Adipocyte (in vitro differentiated cells): ENCODE measurements around the gene FAM3D.

Experiments
- DNase-seq: peaks from one replicate; pipeline ENCODE4 v3.0.0-alpha.2; 2015; ENCODE audit warnings: low read depth
- H3K27me3 ChIP-seq: replicated peaks from 2 replicates; pipeline ENCODE4 v1.7.0; 2013; ENCODE audit warnings: mild to moderate bottlenecking, low read length, moderate library complexity; ENCODE audit not compliant: control insufficient read depth, insufficient read depth
- H3K36me3 ChIP-seq: 2 replicates; pipeline ENCODE4 v1.7.0; 2013; ENCODE audit warnings: low read length, mild to moderate bottlenecking, moderate library complexity; ENCODE audit not compliant: control insufficient read depth, insufficient read depth, severe bottlenecking
- H3K4me1 ChIP-seq: 2 replicates; pipeline ENCODE4 v1.7.0; 2013; ENCODE audit warnings: mild to moderate bottlenecking, low read length, moderate library complexity; ENCODE audit not compliant: control insufficient read depth, insufficient read depth
- H3K4me3 ChIP-seq: 2 replicates; pipeline ENCODE4 v1.7.0; 2013; ENCODE audit warnings: mild to moderate bottlenecking, low read length, moderate library complexity
- H3K9ac ChIP-seq: 2 replicates; pipeline ENCODE4 v1.7.0; 2013; ENCODE audit warnings: mild to moderate bottlenecking, low read length, moderate library complexity
- H3K9me3 ChIP-seq: 2 replicates; pipeline ENCODE4 v1.7.0; 2013; ENCODE audit warnings: mild to moderate bottlenecking, low read length, moderate library complexity; ENCODE audit not compliant: control insufficient read depth

FAM3D gene

DNA sequence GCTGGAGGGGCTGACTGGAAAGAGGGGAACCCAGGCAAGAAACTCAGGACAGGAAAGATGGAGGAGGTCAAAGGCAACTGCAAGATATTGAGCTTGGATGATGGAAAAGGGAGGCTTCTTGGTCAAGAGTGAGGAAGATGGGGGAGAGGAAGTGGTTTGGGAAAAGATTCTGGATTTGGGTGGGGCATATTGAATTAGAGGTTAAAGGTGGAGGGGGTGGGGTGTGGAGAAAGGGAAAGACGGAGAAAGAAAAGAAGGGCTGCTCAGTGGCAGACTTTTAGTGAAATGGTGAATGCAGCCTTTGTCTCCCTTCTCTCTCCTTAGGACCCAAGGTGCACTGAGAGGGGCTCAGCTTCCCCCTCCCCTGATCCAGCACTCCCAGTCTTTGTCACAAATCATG is 655 bp upstream of the FAM3D start:
- H3K36me3 ChIP-seq, result no peaks in the 10 kb centered on the region
- H3K4me3 ChIP-seq, result no peak overlapping the region
- no peaks in the 10 kb centered on the region for H3K4me1 ChIP-seq
- H3K9me3 ChIP-seq, result no peaks in the 10 kb centered on the region
- H3K9ac ChIP-seq, result no peak overlapping the region
- peaks cover 18% of the 10 kb centered on the region for H3K27me3 ChIP-seq
- DNase-seq, result no peak

DNA sequence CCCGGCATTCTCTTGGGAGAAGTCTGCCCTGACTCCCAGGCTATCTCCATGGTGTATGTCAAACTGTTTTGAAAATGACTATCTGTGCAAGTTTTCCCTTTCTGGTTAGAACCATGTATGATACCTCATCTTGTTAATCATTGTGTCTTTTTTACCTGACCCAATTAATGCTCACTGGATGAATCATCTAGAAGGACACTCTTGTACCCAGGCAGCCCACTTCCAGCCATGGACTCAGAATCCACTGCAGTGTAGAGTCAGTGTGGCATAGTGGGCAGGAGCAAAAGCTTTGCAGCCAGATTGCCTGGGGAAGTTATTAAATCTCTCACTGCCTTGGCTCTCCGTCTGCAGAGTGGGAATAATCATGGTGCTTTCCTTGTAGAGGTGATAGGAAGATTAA is 1.2 kb downstream of the FAM3D start:
- H3K27me3 ChIP-seq, result peaks cover 18% of the 10 kb centered on the region
- no peaks in the 10 kb centered on the region for H3K9me3 ChIP-seq
- DNase-seq, result no peak
- H3K36me3 ChIP-seq, result no peaks in the 10 kb centered on the region
- no peaks in the 10 kb centered on the region for H3K4me1 ChIP-seq
- no peak overlapping the region for H3K9ac ChIP-seq
- H3K4me3 ChIP-seq, result no peak overlapping the region

DNA sequence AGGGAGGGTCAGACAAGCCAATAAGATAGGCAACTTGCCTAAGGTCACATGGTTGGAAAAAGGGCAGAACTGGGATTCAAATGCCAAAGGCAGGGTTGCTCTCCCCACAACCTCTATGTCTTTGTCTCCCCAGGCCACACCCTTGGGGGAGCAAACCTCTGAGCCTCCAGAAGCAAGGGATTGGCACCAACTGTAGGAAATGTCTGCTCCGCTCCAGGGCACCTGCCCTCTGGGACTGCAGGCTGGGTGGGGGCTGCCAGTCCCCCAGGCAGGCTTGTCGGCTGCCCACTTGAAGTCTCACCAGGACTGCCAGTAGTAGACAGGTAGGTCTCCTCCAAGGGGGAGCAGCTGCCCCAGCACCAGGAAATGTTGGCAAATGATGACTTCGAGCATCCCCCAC is 2.0 kb downstream of the FAM3D start:
- no peaks in the 10 kb centered on the region for H3K9me3 ChIP-seq

DNA sequence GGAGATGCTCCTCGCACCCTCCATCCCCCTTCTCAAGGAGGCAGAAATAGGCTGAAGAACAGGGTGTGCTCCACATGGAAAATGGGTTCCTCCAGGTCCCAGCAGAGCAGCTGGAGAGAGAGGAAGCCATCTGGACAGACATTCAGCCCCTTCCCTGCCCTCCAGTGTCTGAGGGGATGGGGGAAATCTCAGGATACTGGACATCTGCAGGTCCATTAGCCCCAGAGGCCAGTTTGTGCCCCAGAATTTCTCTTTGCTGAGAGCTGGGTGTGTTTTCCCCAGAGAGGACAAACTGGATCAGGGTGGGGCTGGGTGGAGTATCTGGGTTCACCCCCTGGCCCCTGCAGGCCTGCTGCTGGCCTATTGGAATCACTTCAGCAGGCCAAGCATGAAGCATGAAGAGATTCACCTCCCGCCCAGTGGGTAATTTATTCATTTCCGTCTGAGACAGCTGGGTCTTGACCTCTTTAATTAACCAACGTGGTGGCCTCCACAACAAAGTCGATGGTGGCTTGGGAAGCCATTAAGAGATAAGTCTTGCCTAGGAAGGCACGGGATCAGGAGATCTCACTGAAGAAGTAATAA is 4.6 kb downstream of the FAM3D start:
- Histone ChIP-seq H3K9me3 (no peaks in the 10 kb centered on the region), H3K27me3 (peaks cover 17% of the 10 kb centered on the region), H3K36me3 (no peaks in the 10 kb centered on the region), H3K9ac (no peak overlapping the region), H3K4me1 (no peaks in the 10 kb centered on the region), H3K4me3 (no peak overlapping the region)
- no peak for DNase-seq

More for the DNA sequence above, 2.0 kb downstream of the FAM3D start:
- Histone ChIP-seq H3K4me3 (no peak overlapping the region), H3K9ac (no peak overlapping the region), H3K27me3 (peaks cover 18% of the 10 kb centered on the region), H3K36me3 (no peaks in the 10 kb centered on the region), H3K4me1 (no peaks in the 10 kb centered on the region)
- no peak for DNase-seq

DNA sequence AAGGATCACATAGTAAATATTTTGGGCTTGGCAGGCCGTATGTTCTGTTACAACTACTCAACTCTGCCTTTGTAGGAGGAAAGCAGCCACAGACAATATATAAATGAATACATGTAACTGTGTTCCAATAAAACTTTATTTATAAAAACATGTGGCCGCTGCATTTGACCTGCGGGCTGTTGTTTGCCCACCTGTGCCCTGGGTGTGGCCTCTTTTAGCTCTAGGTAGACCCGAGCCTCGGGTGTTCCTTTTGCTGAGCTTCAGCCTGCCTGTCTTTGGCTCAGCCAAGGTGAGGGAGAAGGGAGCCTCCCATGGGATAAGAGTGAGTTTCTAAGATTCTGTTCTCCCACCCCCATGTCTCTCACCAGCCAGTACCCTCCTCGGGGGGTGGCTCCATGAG is 5.6 kb downstream of the FAM3D start:
- Histone ChIP-seq H3K9me3 (no peaks in the 10 kb centered on the region), H3K36me3 (no peaks in the 10 kb centered on the region), H3K9ac (no peak overlapping the region), H3K4me3 (no peak overlapping the region), H3K4me1 (no peaks in the 10 kb centered on the region), H3K27me3 (peaks cover 26% of the 10 kb centered on the region)
- no peak for DNase-seq

DNA sequence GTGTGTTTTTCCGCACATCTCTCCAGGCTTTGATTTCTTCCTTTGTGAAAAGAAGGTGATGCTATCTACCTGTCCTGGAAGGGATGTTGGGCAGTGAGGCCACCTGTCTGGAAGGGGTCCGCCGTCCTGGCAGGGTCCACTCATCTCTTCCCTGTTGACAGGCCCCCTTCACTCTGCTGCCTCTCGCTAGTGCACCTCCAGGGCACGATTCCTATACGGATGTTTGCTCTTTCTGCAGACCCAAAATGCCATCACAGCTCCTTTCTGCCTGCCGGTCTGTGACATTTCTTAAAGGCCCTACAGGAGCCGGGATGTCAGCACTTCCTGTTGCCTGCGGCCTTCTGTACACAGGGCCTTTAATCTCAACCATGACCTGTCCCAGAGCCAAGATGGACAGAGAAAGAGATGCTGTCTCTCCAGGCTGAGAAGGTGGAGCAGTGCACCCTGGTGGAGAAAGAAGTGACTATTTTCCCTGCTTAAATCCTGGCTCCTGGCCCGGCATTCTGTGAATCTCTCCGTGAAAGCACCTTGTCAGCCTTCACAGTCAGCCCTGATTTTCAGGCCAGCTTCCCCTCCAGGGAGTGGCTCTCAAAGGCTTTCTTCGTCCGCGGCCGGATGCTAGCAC is 7.4 kb downstream of the FAM3D start:
- no peaks in the 10 kb centered on the region for H3K9me3 ChIP-seq
- no peak overlapping the region for H3K9ac ChIP-seq
- no peaks in the 10 kb centered on the region for H3K36me3 ChIP-seq
- DNase-seq, result peak; percentile 41
- H3K4me3 ChIP-seq, result no peak overlapping the region
- no peaks in the 10 kb centered on the region for H3K4me1 ChIP-seq
- H3K27me3 ChIP-seq, result peaks cover 34% of the 10 kb centered on the region

DNA sequence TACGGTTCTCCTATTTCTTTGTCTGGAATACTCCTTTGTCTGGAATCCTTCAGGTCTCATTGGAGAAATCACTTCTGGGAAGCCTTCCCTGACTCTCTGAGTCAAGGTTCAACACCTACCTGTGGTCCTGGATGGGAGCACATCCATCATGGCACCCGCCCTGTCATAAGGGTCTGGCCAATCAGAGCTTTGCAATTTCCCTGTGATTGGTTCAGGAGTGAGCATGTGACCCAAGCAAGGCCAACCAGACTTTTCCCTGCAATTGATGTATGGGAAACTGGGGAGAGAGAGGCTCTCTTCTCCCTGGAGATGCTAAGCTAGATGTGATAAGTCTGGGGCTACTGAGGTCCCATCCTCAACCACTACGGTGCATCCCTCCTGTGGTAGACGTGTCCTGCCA is 8.1 kb downstream of the FAM3D start:
- H3K9me3 ChIP-seq, result no peaks in the 10 kb centered on the region
- no peak for DNase-seq
- no peak overlapping the region for H3K9ac ChIP-seq
- no peaks in the 10 kb centered on the region for H3K36me3 ChIP-seq
- H3K27me3 ChIP-seq, result peaks cover 41% of the 10 kb centered on the region
- no peaks in the 10 kb centered on the region for H3K4me1 ChIP-seq
- no peak overlapping the region for H3K4me3 ChIP-seq

DNA sequence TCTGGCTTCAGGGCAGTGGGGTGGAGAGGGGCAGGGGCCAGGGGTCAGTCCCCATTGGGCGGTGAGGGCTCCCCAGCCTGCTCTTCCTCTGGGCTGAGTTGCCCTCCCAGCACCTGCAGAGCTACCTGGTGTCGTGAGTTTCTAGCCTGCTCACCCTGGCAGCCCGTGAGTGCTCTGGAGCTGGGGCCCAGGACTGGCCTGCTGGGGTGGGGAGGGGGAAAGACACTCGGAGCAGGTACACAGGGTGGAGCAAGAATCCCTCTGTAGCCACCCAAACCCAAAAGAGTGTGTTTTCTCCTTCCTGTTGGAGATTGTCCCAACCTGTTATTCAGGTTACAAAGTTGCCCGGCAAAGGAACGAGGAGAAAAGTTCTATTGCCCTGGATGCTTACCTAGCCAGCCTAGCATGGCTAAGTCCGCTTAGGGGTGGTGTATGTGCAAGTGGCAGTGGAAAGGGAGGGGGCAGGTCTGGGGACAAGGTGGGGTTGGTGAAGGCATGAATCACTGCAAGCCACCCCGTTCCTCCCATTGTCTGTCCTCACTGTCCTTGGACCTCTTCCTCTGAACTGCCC is 8.9 kb downstream of the FAM3D start:
- H3K4me3 ChIP-seq, result no peak overlapping the region
- no peaks in the 10 kb centered on the region for H3K9me3 ChIP-seq
- H3K27me3 ChIP-seq, result peaks cover 48% of the 10 kb centered on the region
- no peaks in the 10 kb centered on the region for H3K36me3 ChIP-seq
- no peak overlapping the region for H3K9ac ChIP-seq
- no peaks in the 10 kb centered on the region for H3K4me1 ChIP-seq
- DNase-seq, result no peak

DNA sequence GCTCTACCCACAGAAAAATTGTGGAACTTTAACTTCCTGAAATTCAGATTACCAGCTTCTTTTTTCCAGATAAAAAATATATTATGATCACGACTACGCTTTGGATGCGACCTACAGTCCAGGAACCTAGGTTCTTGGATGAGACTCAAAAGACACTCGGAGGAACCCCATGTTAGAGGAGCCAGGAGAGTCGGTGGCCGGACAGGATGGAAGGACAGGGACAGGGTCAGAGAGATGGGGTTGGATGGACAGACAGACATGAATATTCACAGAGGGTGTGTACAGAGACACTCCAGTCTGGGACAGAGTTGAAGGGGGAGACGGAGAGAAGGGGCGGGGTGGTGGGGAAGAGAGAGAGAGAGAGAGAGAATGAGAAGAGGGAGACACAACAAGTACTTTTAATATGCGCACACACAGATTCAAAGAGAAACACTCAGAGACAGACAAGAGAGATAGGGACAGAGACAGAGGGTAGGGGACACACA is 9.5 kb downstream of the FAM3D start:
- Histone ChIP-seq H3K27me3 (peaks cover 48% of the 10 kb centered on the region), H3K9ac (no peak overlapping the region)

DNA sequence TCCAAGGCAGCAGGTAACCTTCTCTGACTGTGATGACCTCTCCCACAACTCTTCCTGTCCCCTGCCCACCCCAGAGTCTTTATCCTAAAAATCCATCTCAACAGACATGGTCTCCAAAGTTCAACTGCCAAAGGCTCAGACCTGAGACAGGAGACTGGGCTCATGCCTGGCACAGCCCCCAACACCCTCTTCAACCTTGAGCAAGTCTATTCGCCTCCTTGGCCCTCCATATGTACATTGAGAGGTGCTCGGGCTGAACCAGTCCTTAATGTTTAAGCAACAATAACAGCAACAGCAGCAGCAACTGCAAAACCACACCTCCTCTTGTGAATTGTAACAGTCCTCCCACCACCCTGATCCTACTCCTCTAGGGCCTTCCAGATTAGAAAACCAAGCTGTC is 9.9 kb downstream of the FAM3D start:
- Histone ChIP-seq H3K4me3 (no peak overlapping the region), H3K9me3 (no peaks in the 10 kb centered on the region), H3K4me1 (no peaks in the 10 kb centered on the region), H3K9ac (no peak overlapping the region), H3K36me3 (no peaks in the 10 kb centered on the region), H3K27me3 (peaks cover 48% of the 10 kb centered on the region)
- DNase-seq, result no peak

More for the DNA sequence above, 9.5 kb downstream of the FAM3D start:
- Histone ChIP-seq H3K36me3 (no peaks in the 10 kb centered on the region), H3K4me3 (no peak overlapping the region), H3K9me3 (no peaks in the 10 kb centered on the region), H3K4me1 (no peaks in the 10 kb centered on the region)
- no peak for DNase-seq

DNA sequence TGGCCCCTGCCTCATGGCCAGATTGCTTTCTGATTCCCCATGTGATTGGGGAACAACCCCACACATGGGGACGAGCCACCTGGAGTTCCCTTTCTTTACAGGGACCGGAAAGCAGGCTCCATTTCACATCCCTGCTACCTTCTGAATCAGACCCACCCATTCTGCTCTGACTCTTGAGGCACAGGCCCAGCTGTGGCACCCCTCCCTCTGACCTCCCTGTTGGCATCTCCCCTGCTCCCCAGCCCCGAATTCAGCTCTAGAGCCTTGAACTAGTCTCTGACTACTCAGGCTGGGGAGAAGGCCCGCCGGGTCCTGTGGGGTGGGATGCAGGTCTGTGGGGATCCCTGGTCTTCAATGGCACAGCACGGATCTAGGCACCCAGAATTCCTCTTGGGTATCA is 12.1 kb downstream of the FAM3D start:
- Histone ChIP-seq H3K4me1 (no peaks in the 10 kb centered on the region), H3K36me3 (no peaks in the 10 kb centered on the region), H3K9me3 (no peaks in the 10 kb centered on the region), H3K9ac (no peak overlapping the region), H3K4me3 (no peak overlapping the region), H3K27me3 (peaks cover 48% of the 10 kb centered on the region)
- no peak for DNase-seq
